Esophagus squamous epithelium (tissue), 5 donors: ENCODE data around the gene S100G. TPM values are rescaled to one million over a fixed set of nuclear protein-coding genes. Genes with fewer than 3 reads are reported as not detected.

Source experiments
- DNase-seq: peaks from one replicate; lab custom pipeline; 2025; lab: John Stamatoyannopoulos, UW
- H3K27ac ChIP-seq, 4 donors: fragments of 200-600 bp; sonication (generic); one replicate each; pipeline ENCODE4 v1.5.1; 2016 to 2019; ENCODE audit warnings: mild to moderate bottlenecking in 1 of 4
- H3K27me3 ChIP-seq, 4 donors: fragments of 200-600 bp; sonication (generic); 1 replicate in 3 of 4; 2 replicates in 1 of 4; pipeline versions ENCODE4 v1.5.1 to v1.6.0; 2017 to 2021; ENCODE audit warnings: antibody characterized with exemption in 1 of 4
- H3K36me3 ChIP-seq, 3 donors: fragments of 200-600 bp; sonication (generic); one replicate each; pipeline ENCODE4 v1.5.1; 2016 to 2019
- H3K4me1 ChIP-seq, 3 donors: fragments of 200-600 bp; sonication (generic); one replicate each; pipeline ENCODE4 v1.5.1; 2017 to 2019
- H3K4me3 ChIP-seq, 4 donors: fragments of 200-600 bp; sonication (generic); 1 replicate in 3 of 4; 2 replicates in 1 of 4; pipeline ENCODE4 v1.5.1; 2016 to 2019; ENCODE audit warnings: mild to moderate bottlenecking in 2 of 4, moderate library complexity in 1 of 4
- H3K9me3 ChIP-seq, 3 donors: fragments of 200-600 bp; sonication (generic); one replicate each; pipeline ENCODE4 v1.5.1; 2016 to 2019
- POLR2A ChIP-seq, 4 donors: fragments of 450-650 bp; IDR thresholded peaks; one replicate each; pipeline ENCODE4 v1.6.1; 2017; ENCODE audit warnings: antibody characterized with exemption in 4 of 4, mild to moderate bottlenecking in 4 of 4, moderate library complexity in 3 of 4
- WGBS, 2 donors: methylation state at CpG; one replicate each; pipeline ENCODE4 v1.1.5; 2018; 5-methylcytosine and 5-hydroxymethylcytosine counted together
- intact Hi-C: fragments of 100-400 bp; cut with DNase I; formaldehyde crosslinking; loops from one replicate; pipeline ENCODE4 v1.15.0; 2022
- total RNA-seq, 4 donors: library from RNA; depleted of rRNA; stranded (reverse); fragments of >200 nt; gene quantifications; one replicate each; pipeline ENCODE4 v1.1.0, GENCODE V29; 2016
- TF ChIP-seq, protein P1 (sequence below), 6 experiments: fragments of 450-650 bp in 4 of 6; fragments of 200-600 bp in 2 of 6; sonication (generic) in 2 of 6; IDR thresholded peaks; one replicate each; pipeline ENCODE4 v1.5.1; 2016 to 2019; ENCODE audit warnings: antibody characterized with exemption in 6 of 6, mild to moderate bottlenecking in 4 of 6, moderate library complexity in 4 of 6
- donor health status: DM: yes; HTN: yes; CAD: no.

S100G gene
- total RNA-seq, 4 donors from 2014 or later, result not detected

DNA sequence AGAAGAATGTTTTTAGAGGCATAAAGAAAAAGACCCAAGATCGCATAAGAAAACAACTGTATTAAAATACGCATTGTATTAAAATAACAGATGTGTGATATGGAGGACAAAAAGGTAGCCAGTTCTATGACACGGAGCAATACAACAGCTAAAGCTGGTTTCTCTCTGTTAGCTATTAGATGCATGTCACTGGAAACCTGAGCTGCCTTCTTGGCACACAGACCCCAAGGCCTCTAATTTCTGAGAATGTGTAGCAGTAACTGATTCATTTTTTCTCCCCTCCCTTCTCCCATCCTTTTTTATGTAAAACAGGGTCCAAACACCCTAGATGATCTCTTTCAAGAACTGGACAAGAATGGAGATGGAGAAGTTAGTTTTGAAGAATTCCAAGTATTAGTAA lies 4.1 kb downstream of the S100G start:
- intact Hi-C loops, result no loop called here
- Histone ChIP-seq H3K4me1 (no peaks in the 10 kb centered on the region), H3K27me3 (no peaks in the 10 kb centered on the region), H3K4me3 (no peak overlapping the region), H3K27ac (no peak overlapping the region), H3K36me3 (no peaks in the 10 kb centered on the region), H3K9me3 (no peaks in the 10 kb centered on the region)
- DNase-seq, result no peak
- WGBS, 2 donors, result 89 to 98% methylated on average over 3 of the region's 3 CpGs
- TF ChIP-seq, protein P1, sequence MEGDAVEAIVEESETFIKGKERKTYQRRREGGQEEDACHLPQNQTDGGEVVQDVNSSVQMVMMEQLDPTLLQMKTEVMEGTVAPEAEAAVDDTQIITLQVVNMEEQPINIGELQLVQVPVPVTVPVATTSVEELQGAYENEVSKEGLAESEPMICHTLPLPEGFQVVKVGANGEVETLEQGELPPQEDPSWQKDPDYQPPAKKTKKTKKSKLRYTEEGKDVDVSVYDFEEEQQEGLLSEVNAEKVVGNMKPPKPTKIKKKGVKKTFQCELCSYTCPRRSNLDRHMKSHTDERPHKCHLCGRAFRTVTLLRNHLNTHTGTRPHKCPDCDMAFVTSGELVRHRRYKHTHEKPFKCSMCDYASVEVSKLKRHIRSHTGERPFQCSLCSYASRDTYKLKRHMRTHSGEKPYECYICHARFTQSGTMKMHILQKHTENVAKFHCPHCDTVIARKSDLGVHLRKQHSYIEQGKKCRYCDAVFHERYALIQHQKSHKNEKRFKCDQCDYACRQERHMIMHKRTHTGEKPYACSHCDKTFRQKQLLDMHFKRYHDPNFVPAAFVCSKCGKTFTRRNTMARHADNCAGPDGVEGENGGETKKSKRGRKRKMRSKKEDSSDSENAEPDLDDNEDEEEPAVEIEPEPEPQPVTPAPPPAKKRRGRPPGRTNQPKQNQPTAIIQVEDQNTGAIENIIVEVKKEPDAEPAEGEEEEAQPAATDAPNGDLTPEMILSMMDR (IDR thresholded peaks at IDR 0.05), result no peak
- no peak for TF ChIP-seq POLR2A (IDR thresholded peaks at IDR 0.05)

DNA sequence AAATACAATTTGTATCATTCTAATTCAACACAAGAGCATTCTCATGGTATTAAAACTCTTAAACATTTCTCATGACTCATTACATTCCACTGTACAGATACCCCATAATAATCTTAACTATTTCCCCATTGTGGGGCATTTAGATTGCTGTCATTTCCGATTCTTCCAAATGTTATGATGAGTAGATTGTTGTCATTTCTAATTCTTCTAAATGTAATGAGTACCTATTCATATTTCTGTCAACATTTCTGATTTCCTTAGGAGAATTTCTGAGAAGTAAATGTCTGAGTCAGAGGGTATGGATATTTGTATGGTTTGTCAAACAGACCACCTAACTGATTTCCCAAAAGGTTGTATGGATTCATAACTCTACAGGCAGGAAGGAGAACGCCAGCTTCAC lies 8.3 kb downstream of the S100G start:
- Histone ChIP-seq H3K9me3 (no peaks in the 10 kb centered on the region), H3K4me1 (no peaks in the 10 kb centered on the region), H3K36me3 (no peaks in the 10 kb centered on the region), H3K4me3 (no peak overlapping the region), H3K27me3 (no peaks in the 10 kb centered on the region), H3K27ac (no peak overlapping the region)
- no peak for DNase-seq
- intact Hi-C loops, result no loop called here
- no peak for TF ChIP-seq POLR2A (IDR thresholded peaks at IDR 0.05)
- TF ChIP-seq, protein P1 (IDR thresholded peaks at IDR 0.05), result no peak
- 71 to 82% methylated on average over 2 of the region's 2 CpGs for WGBS, 2 donors

DNA sequence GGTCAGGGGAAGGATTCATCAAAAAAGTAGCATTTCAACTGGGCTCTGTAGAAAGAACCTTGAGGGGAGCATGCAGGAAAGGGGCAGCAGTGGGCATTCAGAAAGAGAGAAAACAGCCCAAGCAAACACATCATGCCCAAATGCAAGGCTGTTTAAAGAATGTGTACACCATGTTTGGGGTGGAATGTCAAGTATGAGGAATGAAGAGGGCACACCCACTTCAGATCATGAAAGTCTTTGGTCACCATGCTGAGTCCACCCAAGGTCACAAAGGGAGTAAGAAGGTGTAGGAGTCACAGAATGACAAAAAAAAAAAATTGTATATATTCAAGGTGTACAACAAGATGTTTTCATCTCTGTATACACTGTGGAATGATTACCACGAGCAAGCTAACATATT lies 9.4 kb downstream of the S100G start:
- Histone ChIP-seq H3K27me3 (no peaks in the 10 kb centered on the region), H3K4me3 (no peak overlapping the region), H3K4me1 (no peaks in the 10 kb centered on the region), H3K36me3 (no peaks in the 10 kb centered on the region), H3K27ac (no peak overlapping the region), H3K9me3 (no peaks in the 10 kb centered on the region)
- WGBS, 2 donors, result 79 to 94% methylated on average over 1 of the region's 1 CpG
- TF ChIP-seq, protein P1 (IDR thresholded peaks at IDR 0.05), result no peak
- TF ChIP-seq POLR2A (IDR thresholded peaks at IDR 0.05), result no peak
- no peak for DNase-seq
- intact Hi-C loops, result no loop called here

DNA sequence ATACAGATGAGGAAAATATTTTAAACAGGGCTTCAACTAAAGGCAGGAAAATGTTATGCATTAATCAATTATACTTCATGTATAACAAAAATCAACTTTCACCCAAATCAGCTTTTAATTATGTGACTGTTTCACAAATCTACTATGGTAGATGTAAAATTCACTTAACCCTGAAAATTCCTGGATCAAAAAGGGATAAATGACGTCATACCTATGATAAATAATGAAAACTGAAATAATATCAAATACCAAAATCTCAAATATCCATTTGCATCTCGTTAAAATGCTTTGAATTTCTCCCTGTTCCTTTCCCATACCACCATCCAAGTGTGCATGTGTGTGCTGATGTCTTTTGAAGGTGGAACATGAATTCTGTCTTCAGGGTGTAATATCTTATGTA lies 11.5 kb downstream of the S100G start:
- Histone ChIP-seq H3K36me3 (peaks cover 0 to 9% (median 0%) of the 10 kb centered on the region in 3 donors), H3K27ac (no peak overlapping the region), H3K4me1 (no peaks in the 10 kb centered on the region), H3K9me3 (no peaks in the 10 kb centered on the region), H3K4me3 (no peak overlapping the region), H3K27me3 (no peaks in the 10 kb centered on the region)
- intact Hi-C loops, result loop anchor here (10.0 kb wide), 1 partner anchor 227 kb away; no protein-coding TSS in a partner anchor
- TF ChIP-seq, protein P1 (IDR thresholded peaks at IDR 0.05), result no peak
- TF ChIP-seq POLR2A (IDR thresholded peaks at IDR 0.05), result no peak
- no peak for DNase-seq
- WGBS, 2 donors, result 58 to 78% methylated on average over 2 of the region's 2 CpGs

DNA sequence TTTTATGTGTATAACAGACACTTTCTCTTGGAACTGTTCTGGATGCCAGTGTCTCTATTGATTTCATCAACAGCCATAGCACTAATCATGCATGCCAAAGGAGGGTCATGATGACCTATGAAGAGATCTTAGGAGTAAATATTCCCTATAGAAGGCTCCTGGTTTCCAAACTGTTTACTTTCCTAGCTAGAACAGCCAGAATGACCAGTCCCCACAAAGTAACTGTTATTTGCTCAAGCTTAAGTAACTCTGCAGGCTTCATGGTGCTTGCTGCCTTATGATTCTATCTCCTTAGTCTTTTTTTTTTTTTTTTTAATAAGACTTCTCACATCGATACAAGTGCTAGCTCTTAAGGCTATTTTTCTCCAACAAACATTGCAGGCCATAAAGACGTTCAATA lies 12.4 kb downstream of the S100G start:
- Histone ChIP-seq H3K27ac (no peak overlapping the region), H3K36me3 (peaks cover 0 to 12% (median 0%) of the 10 kb centered on the region in 3 donors), H3K27me3 (no peaks in the 10 kb centered on the region), H3K9me3 (no peaks in the 10 kb centered on the region), H3K4me1 (no peaks in the 10 kb centered on the region), H3K4me3 (no peak overlapping the region)
- DNase-seq, result no peak
- 49 to 100% methylated on average over 1 to 2 of the region's 2 CpGs for WGBS, 2 donors
- intact Hi-C loops, result loop anchor here (10.0 kb wide), 1 partner anchor 228 kb away; no protein-coding TSS in a partner anchor
- TF ChIP-seq, protein P1 (IDR thresholded peaks at IDR 0.05), result no peak
- TF ChIP-seq POLR2A (IDR thresholded peaks at IDR 0.05), result no peak
